Caco-2 (cell line): Measurements from ENCODE around the gene DPEP3. TPM values are rescaled to one million over a fixed set of nuclear protein-coding genes. Genes with fewer than 3 reads are reported as not detected.

Source experiments
- BruUV-seq: library from RNA; stranded (reverse); fragments of 400-500 nt; replicated peaks from 2 replicates; lab custom pipeline; 2021; lab: Mats Ljungman, UMichigan
- CTCF ChIA-PET: fragments of 300-600 bp; sonication (Branson Sonifier 250); formaldehyde crosslinking; loops from one replicate; lab custom pipeline; 2022; ENCODE audit warnings: antibody characterized with exemption; lab: Charles Lee
- POLR2A ChIA-PET: fragments of 300-600 bp; sonication (Branson Sonifier 250); formaldehyde crosslinking; loops from one replicate; lab custom pipeline; 2022; ENCODE audit warnings: antibody characterized with exemption; lab: Charles Lee
- DNase-seq, 2 experiments: peaks; one replicate each; pipeline versions ENCODE4 v3.0.0 to v3.0.0-alpha.2; 2020 to 2022
- H3K27me3 ChIP-seq: replicated peaks from 2 replicates; pipeline ENCODE4 v1.6.0; 2011; ENCODE audit warnings: low read length; ENCODE audit not compliant: control insufficient read depth, insufficient read depth
- H3K36me3 ChIP-seq: 2 replicates; pipeline ENCODE4 v1.5.1; 2011; ENCODE audit warnings: low read length; ENCODE audit not compliant: control insufficient read depth, insufficient read depth
- H3K4me1 ChIP-seq: fragments of 250-450 bp; sonication (Bioruptor Pico); 2 replicates; pipeline ENCODE4 v1.5.1; 2020; ENCODE audit warnings: mild to moderate bottlenecking
- H3K4me3 ChIP-seq: 2 replicates; pipeline ENCODE4 v1.5.1; 2011; ENCODE audit warnings: low read depth, mild to moderate bottlenecking, control low read depth, low read length
- H3K9me3 ChIP-seq: fragments of 250-450 bp; sonication (Bioruptor Pico); 2 replicates; pipeline ENCODE4 v1.5.1; 2020; ENCODE audit warnings: mild to moderate bottlenecking, moderate library complexity
- H3K27ac Mint-ChIP-seq: one replicate; pipeline ENCODE4 v1.8.0; 2022; ENCODE audit warnings: mixed read lengths; ENCODE audit not compliant: unreplicated experiment
- H3K27me3 Mint-ChIP-seq: one replicate; pipeline ENCODE4 v1.8.0; 2022; ENCODE audit warnings: mixed read lengths; ENCODE audit not compliant: insufficient read depth, unreplicated experiment
- H3K36me3 Mint-ChIP-seq: one replicate; pipeline ENCODE4 v1.8.0; 2022; ENCODE audit warnings: mild to moderate bottlenecking, mixed read lengths; ENCODE audit not compliant: insufficient read depth, unreplicated experiment
- H3K4me1 Mint-ChIP-seq: one replicate; pipeline ENCODE4 v1.8.0; 2022; ENCODE audit warnings: low read depth, mixed read lengths; ENCODE audit not compliant: unreplicated experiment
- H3K4me3 Mint-ChIP-seq: one replicate; pipeline ENCODE4 v1.8.0; 2022; ENCODE audit warnings: mild to moderate bottlenecking, moderate library complexity, mixed read lengths; ENCODE audit not compliant: unreplicated experiment
- H3K9me3 Mint-ChIP-seq: one replicate; pipeline ENCODE4 v1.8.0; 2022; ENCODE audit warnings: mixed read lengths; ENCODE audit not compliant: unreplicated experiment
- CTCF ChIP-seq, 2 experiments: fragments of 200-600 bp in 1 of 2; IDR thresholded peaks; 1 replicate in 1 of 2; 2 replicates in 1 of 2; pipeline versions ENCODE4 v1.5.1 to v1.8.0; 2011 to 2022; ENCODE audit warnings: antibody characterized with exemption in 1 of 2, control low read depth in 1 of 2, inconsistent platforms in 1 of 2, low read depth in 1 of 2, low read length in 1 of 2, mild to moderate bottlenecking in 1 of 2, moderate library complexity in 1 of 2; ENCODE audit not compliant: insufficient read depth in 1 of 2, severe bottlenecking in 1 of 2, unreplicated experiment in 1 of 2
- intact Hi-C: fragments of 100-400 bp; cut with micrococcal nuclease; formaldehyde crosslinking; loops from one replicate; pipeline ENCODE4 v1.10.0; 2022; ENCODE audit not compliant: unreplicated experiment
- total RNA-seq: library from RNA; stranded (reverse); gene quantifications from 2 replicates; pipeline ENCODE4 v1.2.3, GENCODE V29; 2022

The DPEP3 gene
- total RNA-seq, 1 experiment from 2014 or later: not detected

GRCh38 chr16:67989322-67990017, 9.2 kb upstream of the DPEP3 start:
- Mint-ChIP-seq H3K27me3 (no peaks in the 10 kb centered on the region), H3K27ac (no peak overlapping the region), H3K4me1 (peaks cover 5% of the 10 kb centered on the region), H3K4me3 (no peak overlapping the region), H3K36me3 (no peaks in the 10 kb centered on the region), H3K9me3 (no peaks in the 10 kb centered on the region)
- no peaks in the 10 kb centered on the region for H3K27me3 ChIP-seq
- no peaks in the 10 kb centered on the region for H3K9me3 ChIP-seq
- intact Hi-C loops: no loop called here
- ChIA-PET POLR2A (no interaction called here), CTCF (no interaction called here)
- no peak for TF ChIP-seq CTCF (IDR thresholded peaks at IDR 0.05; ENCODE audit: insufficient read depth in 1 of 2, low read depth in 1 of 2, low read length in 1 of 2, severe bottlenecking in 1 of 2, unreplicated experiment in 1 of 2)
- no TSS peak for BruUV-seq
- H3K4me3 ChIP-seq: no peak overlapping the region
- peaks cover 10% of the 10 kb centered on the region for H3K4me1 ChIP-seq
- H3K36me3 ChIP-seq: no peaks in the 10 kb centered on the region
- no peak for DNase-seq

- H3K9me3 Mint-ChIP-seq: no peaks in the 10 kb centered on the region
- no peaks in the 10 kb centered on the region for H3K9me3 ChIP-seq
- no peaks in the 10 kb centered on the region for H3K36me3 Mint-ChIP-seq
- POLR2A ChIA-PET: no interaction called here
- CTCF ChIA-PET: interaction anchor here (0.6 kb wide), 2 partner anchors 73 to 155 kb away, joined by 4 to 8 read pairs; no protein-coding TSS in a partner anchor
- intact Hi-C loops: no loop called here
- no peak for DNase-seq
- H3K4me3 ChIP-seq: no peak overlapping the region
- peaks cover 7% of the 10 kb centered on the region for H3K4me1 ChIP-seq
- H3K4me3 Mint-ChIP-seq: no peak overlapping the region
- H3K27me3 Mint-ChIP-seq: no peaks in the 10 kb centered on the region
- TF ChIP-seq CTCF (IDR thresholded peaks at IDR 0.05; ENCODE audit: insufficient read depth in 1 of 2, low read depth in 1 of 2, low read length in 1 of 2, severe bottlenecking in 1 of 2, unreplicated experiment in 1 of 2): no peak
- no peak overlapping the region for H3K27ac Mint-ChIP-seq
- peaks cover 5% of the 10 kb centered on the region for H3K4me1 Mint-ChIP-seq
- BruUV-seq: no TSS peak
- H3K36me3 ChIP-seq: no peaks in the 10 kb centered on the region
- H3K27me3 ChIP-seq: no peaks in the 10 kb centered on the region
Measured at GRCh38 chr16:67988675-67989074, 8.4 kb upstream of the DPEP3 start.

- H3K36me3 Mint-ChIP-seq: no peaks in the 10 kb centered on the region
- ChIA-PET POLR2A (no interaction called here), CTCF (no interaction called here)
- no peak for DNase-seq
- BruUV-seq: no TSS peak
- no peaks in the 10 kb centered on the region for H3K9me3 Mint-ChIP-seq
- Histone ChIP-seq H3K36me3 (no peaks in the 10 kb centered on the region), H3K4me3 (no peak overlapping the region), H3K27me3 (no peaks in the 10 kb centered on the region), H3K4me1 (peaks cover 4% of the 10 kb centered on the region; the same call in 1 of the 2 replicates), H3K9me3 (no peaks in the 10 kb centered on the region)
- H3K27ac Mint-ChIP-seq: no peak overlapping the region
- H3K4me1 Mint-ChIP-seq: peaks cover 5% of the 10 kb centered on the region
- no peak for TF ChIP-seq CTCF (IDR thresholded peaks at IDR 0.05; ENCODE audit: insufficient read depth in 1 of 2, low read depth in 1 of 2, low read length in 1 of 2, severe bottlenecking in 1 of 2, unreplicated experiment in 1 of 2)
- no peaks in the 10 kb centered on the region for H3K27me3 Mint-ChIP-seq
- intact Hi-C loops: no loop called here
- no peak overlapping the region for H3K4me3 Mint-ChIP-seq
Measured at GRCh38 chr16:67987460-67988160, 7.3 kb upstream of the DPEP3 start.
